Lower leg skin (tissue), 3 donors: Measurements from ENCODE around the gene AHCY.

Experiments used
- POLR2A ChIP-seq, 2 donors: fragments of 450-650 bp; IDR thresholded peaks; one replicate each; pipeline ENCODE4 v1.6.1; 2016 to 2017; ENCODE audit warnings: antibody characterized with exemption in 2 of 2, mild to moderate bottlenecking in 1 of 2, moderate library complexity in 1 of 2
- TF ChIP-seq, protein P1 (sequence below), 3 donors: fragments of 450-650 bp; IDR thresholded peaks; one replicate each; pipeline ENCODE4 v1.5.1; 2016; ENCODE audit warnings: antibody characterized with exemption in 3 of 3, mild to moderate bottlenecking in 3 of 3, moderate library complexity in 2 of 3

DNA sequence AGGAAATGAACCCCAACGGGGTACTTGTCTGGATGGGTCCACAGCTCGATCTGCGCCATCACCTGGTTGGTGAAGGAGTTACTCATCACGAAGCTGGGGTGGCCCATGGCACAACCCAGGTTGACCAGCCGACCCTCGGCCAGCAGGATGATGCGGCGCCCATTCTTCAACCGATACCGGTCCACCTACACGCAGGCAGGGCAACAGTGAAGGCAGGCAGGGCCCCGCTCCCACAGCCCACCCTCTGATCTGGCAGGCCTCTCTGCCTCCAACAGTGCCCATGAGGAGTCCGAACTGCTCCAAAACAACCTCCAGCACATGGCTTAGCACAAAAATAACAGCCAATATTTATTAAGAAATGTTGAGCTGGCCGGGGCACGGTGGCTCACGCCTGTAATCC lies 17.7 kb downstream of the AHCY start:
- TF ChIP-seq, protein P1, sequence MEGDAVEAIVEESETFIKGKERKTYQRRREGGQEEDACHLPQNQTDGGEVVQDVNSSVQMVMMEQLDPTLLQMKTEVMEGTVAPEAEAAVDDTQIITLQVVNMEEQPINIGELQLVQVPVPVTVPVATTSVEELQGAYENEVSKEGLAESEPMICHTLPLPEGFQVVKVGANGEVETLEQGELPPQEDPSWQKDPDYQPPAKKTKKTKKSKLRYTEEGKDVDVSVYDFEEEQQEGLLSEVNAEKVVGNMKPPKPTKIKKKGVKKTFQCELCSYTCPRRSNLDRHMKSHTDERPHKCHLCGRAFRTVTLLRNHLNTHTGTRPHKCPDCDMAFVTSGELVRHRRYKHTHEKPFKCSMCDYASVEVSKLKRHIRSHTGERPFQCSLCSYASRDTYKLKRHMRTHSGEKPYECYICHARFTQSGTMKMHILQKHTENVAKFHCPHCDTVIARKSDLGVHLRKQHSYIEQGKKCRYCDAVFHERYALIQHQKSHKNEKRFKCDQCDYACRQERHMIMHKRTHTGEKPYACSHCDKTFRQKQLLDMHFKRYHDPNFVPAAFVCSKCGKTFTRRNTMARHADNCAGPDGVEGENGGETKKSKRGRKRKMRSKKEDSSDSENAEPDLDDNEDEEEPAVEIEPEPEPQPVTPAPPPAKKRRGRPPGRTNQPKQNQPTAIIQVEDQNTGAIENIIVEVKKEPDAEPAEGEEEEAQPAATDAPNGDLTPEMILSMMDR (IDR thresholded peaks at IDR 0.05), result no peak
- no peak for TF ChIP-seq POLR2A (IDR thresholded peaks at IDR 0.05)
